Fibroblast of mammary gland (primary cell): Measurements from ENCODE around the gene ZBTB42.

ENCODE experiments used
- DNase-seq: peaks from one replicate; pipeline ENCODE4 v3.0.0-alpha.2; 2010; ENCODE audit warnings: low read depth
- H3K4me3 ChIP-seq: 2 replicates; pipeline ENCODE4 v1.5.1; 2011; ENCODE audit warnings: low read depth, mild to moderate bottlenecking, low read length, moderate library complexity; ENCODE audit not compliant: control insufficient read depth
- TF ChIP-seq, protein P1 (sequence below): conservative IDR thresholded peaks from 2 replicates; pipeline ENCODE4 v1.5.1; 2011; ENCODE audit warnings: low read depth, low read length, inconsistent platforms; ENCODE audit not compliant: control insufficient read depth, insufficient read depth

The ZBTB42 gene

DNA sequence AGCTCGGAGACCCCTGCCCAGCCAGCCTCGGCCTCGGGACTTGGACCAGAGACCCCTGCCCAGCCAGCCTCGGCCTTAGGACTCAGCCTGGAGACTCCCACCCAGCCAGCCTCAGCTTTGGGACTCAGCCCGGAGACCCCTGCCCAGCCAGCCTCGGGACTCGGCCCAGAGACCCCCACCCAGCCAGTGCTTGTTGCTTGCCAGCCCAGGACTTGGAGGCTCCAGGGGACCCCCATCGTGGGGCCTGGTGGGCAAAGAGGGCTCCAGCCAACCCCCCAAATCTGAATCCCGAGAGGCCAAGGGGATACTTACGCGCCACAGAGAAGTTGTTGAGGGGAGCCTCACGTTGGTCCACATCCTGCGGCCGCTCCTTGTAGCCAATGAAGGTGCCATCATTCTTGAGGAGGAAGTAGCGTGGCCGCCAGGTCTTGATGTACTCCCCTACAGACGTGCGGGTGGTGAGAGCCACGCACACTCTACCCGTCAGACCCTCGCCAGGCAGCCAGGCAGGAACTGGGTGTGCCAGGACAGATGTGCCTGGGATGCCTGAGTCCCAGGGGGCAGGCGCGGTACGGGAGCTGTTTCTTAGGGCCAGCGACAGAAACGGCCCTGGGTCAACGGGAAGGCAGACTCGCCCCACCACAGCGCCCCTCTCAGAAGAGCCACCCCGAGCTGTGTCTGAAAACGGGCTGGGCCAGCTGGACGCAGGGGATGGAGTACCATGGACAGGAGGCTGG, 21.0 kb upstream of the ZBTB42 start:
- no peak for DNase-seq
- no peak overlapping the region for H3K4me3 ChIP-seq
- TF ChIP-seq, protein P1, sequence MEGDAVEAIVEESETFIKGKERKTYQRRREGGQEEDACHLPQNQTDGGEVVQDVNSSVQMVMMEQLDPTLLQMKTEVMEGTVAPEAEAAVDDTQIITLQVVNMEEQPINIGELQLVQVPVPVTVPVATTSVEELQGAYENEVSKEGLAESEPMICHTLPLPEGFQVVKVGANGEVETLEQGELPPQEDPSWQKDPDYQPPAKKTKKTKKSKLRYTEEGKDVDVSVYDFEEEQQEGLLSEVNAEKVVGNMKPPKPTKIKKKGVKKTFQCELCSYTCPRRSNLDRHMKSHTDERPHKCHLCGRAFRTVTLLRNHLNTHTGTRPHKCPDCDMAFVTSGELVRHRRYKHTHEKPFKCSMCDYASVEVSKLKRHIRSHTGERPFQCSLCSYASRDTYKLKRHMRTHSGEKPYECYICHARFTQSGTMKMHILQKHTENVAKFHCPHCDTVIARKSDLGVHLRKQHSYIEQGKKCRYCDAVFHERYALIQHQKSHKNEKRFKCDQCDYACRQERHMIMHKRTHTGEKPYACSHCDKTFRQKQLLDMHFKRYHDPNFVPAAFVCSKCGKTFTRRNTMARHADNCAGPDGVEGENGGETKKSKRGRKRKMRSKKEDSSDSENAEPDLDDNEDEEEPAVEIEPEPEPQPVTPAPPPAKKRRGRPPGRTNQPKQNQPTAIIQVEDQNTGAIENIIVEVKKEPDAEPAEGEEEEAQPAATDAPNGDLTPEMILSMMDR: no peak

DNA sequence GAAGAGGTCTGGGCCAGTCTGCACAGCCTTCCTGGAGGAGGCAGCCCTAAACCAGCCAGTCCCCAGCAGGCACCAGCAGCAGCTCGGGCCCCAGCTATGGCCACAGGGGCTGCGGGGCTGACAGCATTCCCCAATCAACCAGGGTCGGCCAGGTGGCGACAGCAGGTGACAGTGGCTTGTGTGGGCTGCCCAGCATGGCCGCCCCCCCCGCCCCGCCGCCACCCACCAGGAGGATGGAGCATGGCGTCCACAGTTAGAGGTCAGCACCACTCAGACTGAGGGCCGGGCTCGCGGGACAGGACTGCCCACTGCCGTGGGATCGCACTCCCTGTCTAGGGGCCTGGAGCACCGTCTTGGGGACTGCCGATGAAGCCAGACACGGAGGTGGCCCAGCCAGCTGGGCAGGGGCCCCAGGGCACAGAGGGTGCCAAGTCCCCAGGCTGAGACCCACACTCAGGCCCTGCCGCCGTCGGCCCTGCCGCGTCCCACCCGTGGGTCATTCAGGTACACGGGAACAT, 20.3 kb upstream of the ZBTB42 start:
- no peak for DNase-seq
- TF ChIP-seq, protein P1: no peak
- no peak overlapping the region for H3K4me3 ChIP-seq

DNA sequence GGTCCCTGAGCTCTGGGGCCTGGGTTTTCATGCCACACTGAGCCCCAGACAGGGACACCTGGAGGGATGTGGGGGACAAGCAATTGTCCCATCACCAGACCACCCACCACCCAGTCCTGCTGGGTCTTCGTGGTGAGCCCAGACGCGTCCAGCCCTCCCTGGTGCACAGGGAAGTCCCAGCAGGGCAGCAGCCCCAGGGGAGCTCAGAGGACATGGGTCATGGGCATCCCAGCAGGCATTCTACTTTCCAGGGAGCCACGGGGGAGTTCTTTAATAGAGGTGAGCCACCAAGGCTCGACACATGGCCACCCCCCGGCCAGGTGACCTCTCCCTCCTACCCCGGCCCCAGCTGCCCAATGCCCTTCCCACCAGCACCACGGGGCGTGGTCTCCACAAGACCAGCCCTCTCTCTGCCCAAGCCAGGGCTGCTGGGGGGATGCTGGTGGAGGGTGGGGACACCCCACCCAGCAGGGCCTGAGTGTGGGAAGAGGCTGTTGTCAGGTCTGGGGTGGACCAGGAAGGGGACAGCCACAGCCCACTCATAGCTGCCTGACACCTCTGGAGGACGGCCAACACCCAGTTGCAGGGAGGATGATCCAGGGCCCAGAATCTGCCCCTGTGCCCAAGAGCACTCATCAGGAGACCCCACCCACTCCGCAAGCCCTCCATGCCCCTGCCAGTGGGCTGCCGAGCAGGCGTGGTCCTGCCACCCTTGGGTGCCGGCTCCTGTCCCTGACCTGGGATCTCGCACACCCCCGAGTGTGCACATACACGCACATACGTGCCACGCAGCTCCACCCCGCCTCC, 19.4 kb upstream of the ZBTB42 start:
- TF ChIP-seq, protein P1: no peak
- no peak overlapping the region for H3K4me3 ChIP-seq
- no peak for DNase-seq

DNA sequence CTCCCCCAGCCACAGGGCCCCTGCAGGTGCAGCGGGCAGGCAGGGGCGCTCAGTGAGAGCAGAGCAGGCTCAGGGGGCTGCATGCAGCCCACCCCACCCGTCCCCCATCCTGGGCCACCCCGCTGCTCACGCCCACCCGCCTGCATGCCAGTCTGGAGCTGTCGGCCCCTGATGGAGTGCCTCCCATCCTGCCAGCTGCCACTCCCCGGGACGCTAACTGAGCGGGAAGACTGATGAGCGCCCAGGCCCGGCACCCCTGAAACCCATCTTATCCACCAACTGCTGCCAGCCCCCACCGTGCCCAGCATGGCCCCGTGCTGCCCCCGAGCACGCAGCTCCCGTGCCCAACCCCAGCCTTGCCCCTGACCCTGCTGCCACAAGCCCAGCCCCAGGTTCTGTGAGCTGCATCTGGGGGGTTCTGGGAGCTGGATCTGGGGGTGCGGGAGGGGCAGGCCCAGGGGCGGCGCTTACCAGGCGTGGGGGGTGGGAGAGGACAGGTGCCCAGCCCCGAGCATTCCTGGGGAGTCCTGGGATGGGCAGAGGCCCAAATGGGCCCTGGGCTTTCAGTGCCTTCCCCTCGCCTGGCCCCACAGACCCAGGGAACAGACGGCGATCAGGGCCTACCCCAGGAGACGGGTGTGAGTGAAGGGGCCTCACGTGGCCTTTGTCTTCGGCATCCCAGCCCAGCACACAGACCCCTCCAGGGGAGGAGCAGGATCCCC, 18.7 kb upstream of the ZBTB42 start:
- no peak for DNase-seq
- TF ChIP-seq, protein P1: no peak
- no peak overlapping the region for H3K4me3 ChIP-seq

DNA sequence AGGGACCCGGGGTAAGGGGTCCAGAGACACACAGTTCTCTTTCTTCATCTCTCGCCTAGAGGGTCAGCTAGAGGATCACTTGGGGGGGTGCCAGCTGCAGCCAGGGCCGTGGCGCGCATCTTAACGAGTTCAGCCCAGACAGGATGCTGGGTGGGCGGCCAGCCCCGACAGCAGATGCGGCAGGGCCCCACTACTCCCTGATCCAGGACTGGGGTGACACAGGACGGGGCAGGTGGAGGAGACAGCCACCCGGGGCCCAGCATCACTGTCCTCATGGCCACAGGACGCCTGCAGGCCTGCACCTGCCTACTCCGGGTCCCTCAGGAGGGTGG, 18.1 kb upstream of the ZBTB42 start:
- DNase-seq: no peak
- H3K4me3 ChIP-seq: no peak overlapping the region
- TF ChIP-seq, protein P1: no peak

DNA sequence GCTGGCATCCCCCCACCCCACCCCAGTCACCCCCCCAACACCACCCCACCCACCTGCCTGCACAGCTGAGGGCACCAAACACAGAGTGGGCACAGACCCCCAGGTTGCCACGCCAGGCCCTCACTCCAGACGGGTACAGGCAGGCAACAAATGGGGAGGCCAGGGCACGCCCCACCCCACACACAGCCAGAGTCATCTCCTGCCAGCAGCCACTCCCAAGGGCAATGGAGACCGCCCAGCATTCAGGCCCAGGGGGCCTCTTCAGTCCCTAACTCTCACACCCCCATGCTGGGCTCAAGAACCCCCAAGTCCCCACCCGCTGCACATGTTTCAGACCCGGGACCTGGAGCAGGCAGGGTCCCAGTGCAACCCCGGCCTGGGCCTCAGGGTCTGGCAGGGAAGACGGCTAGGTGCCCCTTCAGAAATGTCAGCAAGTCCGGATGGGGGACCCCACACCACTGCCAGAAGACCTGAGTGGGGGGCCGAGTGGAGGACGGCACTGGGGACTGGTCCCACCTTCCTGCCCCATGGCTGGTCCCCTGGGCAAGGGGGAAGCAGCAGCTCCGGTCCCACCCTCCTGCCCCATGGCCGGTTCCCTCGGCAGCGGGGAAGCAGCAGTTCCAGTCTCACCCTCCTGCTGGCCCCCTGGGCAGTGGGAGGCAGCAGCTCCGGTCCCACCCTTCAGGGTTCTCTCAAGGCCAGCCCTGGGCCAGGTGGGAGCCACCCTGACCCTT, 17.2 kb upstream of the ZBTB42 start:
- no peak overlapping the region for H3K4me3 ChIP-seq
- DNase-seq: no peak
- TF ChIP-seq, protein P1: no peak
